SK-N-SH (cell line): Measurements from ENCODE around the gene DHRS4L2.
"Not testable (repeated sequence)": the region's sequence is repeated elsewhere in the genome, so short reads cannot be mapped to it uniquely, and the experiment has no call there.

ENCODE experiments used
- CHD2 ChIP-seq: fragments of 150-350 bp; IDR thresholded peaks from 2 replicates; pipeline ENCODE4 v1.6.1; 2018; ENCODE audit warnings: low read length; ENCODE audit not compliant: partially characterized antibody
- GABPA ChIP-seq: IDR thresholded peaks from 2 replicates; pipeline ENCODE4 v1.4.0; 2012; ENCODE audit warnings: low read depth, mild to moderate bottlenecking
- PBX3 ChIP-seq: IDR thresholded peaks from 2 replicates; pipeline ENCODE4; 2012
- POLR2AphosphoS5 ChIP-seq: IDR thresholded peaks from 2 replicates; pipeline ENCODE4 v1.6.1; 2012; ENCODE audit warnings: low read depth, low read length
- RAD21 ChIP-seq: IDR thresholded peaks from 2 replicates; pipeline ENCODE4 v1.6.1; 2012; ENCODE audit warnings: mild to moderate bottlenecking, low read length
- RFX5 ChIP-seq: IDR thresholded peaks from 2 replicates; pipeline ENCODE4 v1.6.1; 2012; ENCODE audit warnings: mild to moderate bottlenecking, improper control_type of control experiment, low read length
- USF2 ChIP-seq: fragments of 150-350 bp; IDR thresholded peaks from 2 replicates; pipeline ENCODE4 v1.6.1; 2017; ENCODE audit warnings: antibody characterized with exemption, low read length, low read depth, borderline replicate concordance
- TF ChIP-seq, protein P1 (sequence below): fragments of 200-600 bp; sonication (generic); IDR thresholded peaks from 2 replicates; pipeline ENCODE4 v1.6.1; 2017; ENCODE audit warnings: antibody characterized with exemption, mild to moderate bottlenecking, moderate library complexity

GRCh38 chr14:23989734-23990445, 1.2 kb downstream of the DHRS4L2 start:
- TF ChIP-seq CHD2, USF2, RAD21, RFX5, GABPA, PBX3, POLR2AphosphoS5: not testable (repeated sequence)
- TF ChIP-seq, protein P1, sequence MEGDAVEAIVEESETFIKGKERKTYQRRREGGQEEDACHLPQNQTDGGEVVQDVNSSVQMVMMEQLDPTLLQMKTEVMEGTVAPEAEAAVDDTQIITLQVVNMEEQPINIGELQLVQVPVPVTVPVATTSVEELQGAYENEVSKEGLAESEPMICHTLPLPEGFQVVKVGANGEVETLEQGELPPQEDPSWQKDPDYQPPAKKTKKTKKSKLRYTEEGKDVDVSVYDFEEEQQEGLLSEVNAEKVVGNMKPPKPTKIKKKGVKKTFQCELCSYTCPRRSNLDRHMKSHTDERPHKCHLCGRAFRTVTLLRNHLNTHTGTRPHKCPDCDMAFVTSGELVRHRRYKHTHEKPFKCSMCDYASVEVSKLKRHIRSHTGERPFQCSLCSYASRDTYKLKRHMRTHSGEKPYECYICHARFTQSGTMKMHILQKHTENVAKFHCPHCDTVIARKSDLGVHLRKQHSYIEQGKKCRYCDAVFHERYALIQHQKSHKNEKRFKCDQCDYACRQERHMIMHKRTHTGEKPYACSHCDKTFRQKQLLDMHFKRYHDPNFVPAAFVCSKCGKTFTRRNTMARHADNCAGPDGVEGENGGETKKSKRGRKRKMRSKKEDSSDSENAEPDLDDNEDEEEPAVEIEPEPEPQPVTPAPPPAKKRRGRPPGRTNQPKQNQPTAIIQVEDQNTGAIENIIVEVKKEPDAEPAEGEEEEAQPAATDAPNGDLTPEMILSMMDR, result not testable (repeated sequence)
